Smooth muscle cell (in vitro differentiated cells): ENCODE results near the gene PCDHGA4. TPM values are rescaled to one million over a fixed set of nuclear protein-coding genes. Genes with fewer than 3 reads are reported as not detected.

Experiments used
- DNase-seq: peaks from one replicate; lab custom pipeline; 2025; ENCODE audit not compliant: unreplicated experiment; lab: John Stamatoyannopoulos, UW
- H2AFZ ChIP-seq: fragments of 200-600 bp; sonication (generic); 2 replicates; pipeline ENCODE4 v1.6.0; 2016; ENCODE audit warnings: antibody characterized with exemption, low read depth, mild to moderate bottlenecking
- H3F3A ChIP-seq: fragments of 200-600 bp; sonication (generic); 2 replicates; pipeline ENCODE4 v1.6.0; 2017; ENCODE audit warnings: antibody characterized with exemption, low read depth
- H3K27ac ChIP-seq: fragments of 200-600 bp; sonication (generic); 2 replicates; pipeline ENCODE4 v1.5.1; 2016; ENCODE audit warnings: low read depth, mild to moderate bottlenecking
- H3K27me3 ChIP-seq: fragments of 200-600 bp; sonication (generic); 2 replicates; pipeline ENCODE4 v1.6.1; 2016; ENCODE audit warnings: low read depth, mild to moderate bottlenecking
- H3K36me3 ChIP-seq: fragments of 200-600 bp; sonication (generic); 2 replicates; pipeline ENCODE4 v1.5.1; 2016; ENCODE audit warnings: low read depth
- H3K4me1 ChIP-seq: fragments of 200-600 bp; sonication (generic); 2 replicates; pipeline ENCODE4 v1.5.1; 2016; ENCODE audit warnings: low read depth
- H3K4me2 ChIP-seq: fragments of 200-600 bp; sonication (generic); 2 replicates; pipeline ENCODE4 v1.6.0; 2016; ENCODE audit warnings: mild to moderate bottlenecking
- H3K4me3 ChIP-seq: fragments of 200-600 bp; sonication (generic); 2 replicates; pipeline ENCODE4 v1.5.1; 2016; ENCODE audit warnings: mild to moderate bottlenecking
- H3K79me2 ChIP-seq: fragments of 200-600 bp; sonication (generic); 2 replicates; pipeline ENCODE4 v1.6.0; 2016; ENCODE audit warnings: low read depth, mild to moderate bottlenecking
- H3K9ac ChIP-seq: fragments of 200-600 bp; sonication (generic); 2 replicates; pipeline ENCODE4 v1.6.0; 2016; ENCODE audit warnings: low read depth
- H3K9me3 ChIP-seq: fragments of 200-600 bp; sonication (generic); replicated peaks from 2 replicates; pipeline ENCODE4 v1.5.1; 2016; ENCODE audit warnings: low read depth
- H4K20me1 ChIP-seq: fragments of 200-600 bp; sonication (generic); 2 replicates; pipeline ENCODE4 v1.6.0; 2016; ENCODE audit warnings: low read depth
- WGBS: methylation state at CpG from one replicate; pipeline ENCODE4 v1.1.7; 2016; ENCODE audit warnings: low lambda C conversion rate; 5-methylcytosine and 5-hydroxymethylcytosine counted together
- polyA plus RNA-seq: library from polyadenylated mRNA; unstranded; fragments of >200 nt; fragmentation: Nextera tagmentation; extraction: Ambion mirVana; gene quantifications from 2 replicates; pipeline ENCODE4 v1.2.1, GENCODE V29; 2016
- total RNA-seq: library from RNA; depleted of rRNA; stranded (reverse); fragments of >200 nt; gene quantifications from 2 replicates; pipeline ENCODE4 v1.2.3, GENCODE V29; 2014
- TF ChIP-seq, protein P1 (sequence below): fragments of 200-600 bp; sonication (generic); IDR thresholded peaks from 2 replicates; pipeline ENCODE4 v1.5.1; 2017; ENCODE audit warnings: borderline replicate concordance, mild to moderate bottlenecking, antibody characterized with exemption; ENCODE audit not compliant: insufficient read depth, poor library complexity, severe bottlenecking

Gene PCDHGA4
- total and polyA plus RNA-seq, 2 experiments from 2014 or later, result 0.58 TPM; not detected in 1

DNA sequence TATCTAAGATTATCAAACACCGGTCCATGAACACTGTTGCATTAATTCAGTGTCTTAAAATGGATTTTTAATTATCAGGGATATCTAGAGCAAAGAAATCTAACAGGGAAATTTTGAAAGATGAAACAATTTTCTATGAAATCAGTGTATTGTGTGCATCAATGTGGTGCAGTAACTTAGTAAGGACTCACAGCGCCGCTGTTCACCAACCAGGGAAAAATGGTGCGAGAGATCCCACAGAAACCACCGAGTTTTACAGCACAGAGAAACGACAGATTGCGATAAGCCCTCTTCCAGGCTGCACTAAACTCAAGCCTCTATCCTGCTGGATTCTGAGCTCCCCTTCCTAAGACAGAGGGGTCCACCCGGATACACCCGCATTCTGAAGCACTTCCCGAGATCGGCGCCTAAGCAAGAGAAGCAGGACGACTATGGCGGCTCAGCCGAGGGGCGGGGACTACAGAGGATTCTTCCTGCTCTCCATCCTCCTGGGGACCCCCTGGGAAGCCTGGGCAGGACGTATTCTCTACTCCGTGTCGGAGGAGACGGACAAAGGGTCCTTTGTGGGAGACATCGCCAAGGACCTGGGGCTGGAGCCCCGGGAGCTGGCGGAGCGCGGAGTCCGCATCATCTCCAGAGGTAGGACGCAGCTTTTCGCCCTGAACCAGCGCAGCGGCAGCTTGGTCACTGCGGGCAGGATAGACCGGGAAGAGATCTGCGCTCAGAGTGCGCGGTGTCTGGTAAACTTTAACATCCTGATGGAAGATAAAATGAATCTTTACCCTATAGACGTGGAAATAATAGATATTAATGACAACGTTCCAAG, 27.9 kb downstream of the PCDHGA4 start, which contains the start of gene PCDHGA7:
TSS of gene PCDHGA7 (plus strand) at position 274 of the 826 bp plus-strand sequence. CDS start at position 432, 158 bp downstream.
- 95% methylated on average over 37 of the region's 37 CpGs for WGBS
- Histone ChIP-seq H3K79me2 (no peaks in the 10 kb centered on the region), H3K36me3 (no peaks in the 10 kb centered on the region), H3K27me3 (no peaks in the 10 kb centered on the region), H3K27ac (no peak within 1 kb of the TSS), H3K9ac (no peak within 1 kb of the TSS), H3F3A (no peaks in the 10 kb centered on the region), H3K4me3 (no peak within 1 kb of the TSS), H2AFZ (no peak within 1 kb of the TSS), H3K9me3 (no peaks in the 10 kb centered on the region), H3K4me1 (no peaks in the 10 kb centered on the region), H3K4me2 (no peak within 1 kb of the TSS), H4K20me1 (no peaks in the 10 kb centered on the region)
- no peak for DNase-seq
- TF ChIP-seq, protein P1, sequence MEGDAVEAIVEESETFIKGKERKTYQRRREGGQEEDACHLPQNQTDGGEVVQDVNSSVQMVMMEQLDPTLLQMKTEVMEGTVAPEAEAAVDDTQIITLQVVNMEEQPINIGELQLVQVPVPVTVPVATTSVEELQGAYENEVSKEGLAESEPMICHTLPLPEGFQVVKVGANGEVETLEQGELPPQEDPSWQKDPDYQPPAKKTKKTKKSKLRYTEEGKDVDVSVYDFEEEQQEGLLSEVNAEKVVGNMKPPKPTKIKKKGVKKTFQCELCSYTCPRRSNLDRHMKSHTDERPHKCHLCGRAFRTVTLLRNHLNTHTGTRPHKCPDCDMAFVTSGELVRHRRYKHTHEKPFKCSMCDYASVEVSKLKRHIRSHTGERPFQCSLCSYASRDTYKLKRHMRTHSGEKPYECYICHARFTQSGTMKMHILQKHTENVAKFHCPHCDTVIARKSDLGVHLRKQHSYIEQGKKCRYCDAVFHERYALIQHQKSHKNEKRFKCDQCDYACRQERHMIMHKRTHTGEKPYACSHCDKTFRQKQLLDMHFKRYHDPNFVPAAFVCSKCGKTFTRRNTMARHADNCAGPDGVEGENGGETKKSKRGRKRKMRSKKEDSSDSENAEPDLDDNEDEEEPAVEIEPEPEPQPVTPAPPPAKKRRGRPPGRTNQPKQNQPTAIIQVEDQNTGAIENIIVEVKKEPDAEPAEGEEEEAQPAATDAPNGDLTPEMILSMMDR, result no peak

DNA sequence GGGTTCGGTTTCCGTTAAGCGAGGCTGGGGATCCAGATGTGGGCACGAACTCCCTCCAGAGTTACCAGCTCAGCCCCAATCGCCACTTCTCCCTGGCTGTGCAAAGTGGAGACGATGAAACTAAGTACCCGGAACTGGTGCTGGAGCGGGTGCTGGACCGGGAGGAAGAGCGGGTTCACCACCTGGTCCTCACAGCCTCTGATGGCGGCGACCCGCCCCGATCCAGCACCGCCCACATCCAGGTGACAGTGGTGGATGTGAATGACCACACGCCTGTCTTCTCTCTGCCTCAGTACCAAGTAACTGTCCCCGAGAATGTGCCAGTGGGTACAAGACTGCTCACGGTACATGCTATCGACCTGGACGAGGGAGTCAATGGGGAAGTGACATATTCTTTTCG, 28.5 kb downstream of the PCDHGA4 start:
- H3K9ac ChIP-seq, result no peak overlapping the region
- no peak overlapping the region for H3K4me2 ChIP-seq
- H2AFZ ChIP-seq, result no peak overlapping the region
- TF ChIP-seq, protein P1, result no peak
- peaks cover 2% of the 10 kb centered on the region for H3K9me3 ChIP-seq
- H3K4me1 ChIP-seq, result no peaks in the 10 kb centered on the region
- no peaks in the 10 kb centered on the region for H4K20me1 ChIP-seq
- H3K27me3 ChIP-seq, result no peaks in the 10 kb centered on the region
- H3K27ac ChIP-seq, result no peak overlapping the region
- DNase-seq, result no peak
- no peak overlapping the region for H3K4me3 ChIP-seq
- H3K79me2 ChIP-seq, result no peaks in the 10 kb centered on the region
- WGBS, result 95% methylated on average over 21 of the region's 21 CpGs
- H3F3A ChIP-seq, result no peaks in the 10 kb centered on the region
- H3K36me3 ChIP-seq, result no peaks in the 10 kb centered on the region

DNA sequence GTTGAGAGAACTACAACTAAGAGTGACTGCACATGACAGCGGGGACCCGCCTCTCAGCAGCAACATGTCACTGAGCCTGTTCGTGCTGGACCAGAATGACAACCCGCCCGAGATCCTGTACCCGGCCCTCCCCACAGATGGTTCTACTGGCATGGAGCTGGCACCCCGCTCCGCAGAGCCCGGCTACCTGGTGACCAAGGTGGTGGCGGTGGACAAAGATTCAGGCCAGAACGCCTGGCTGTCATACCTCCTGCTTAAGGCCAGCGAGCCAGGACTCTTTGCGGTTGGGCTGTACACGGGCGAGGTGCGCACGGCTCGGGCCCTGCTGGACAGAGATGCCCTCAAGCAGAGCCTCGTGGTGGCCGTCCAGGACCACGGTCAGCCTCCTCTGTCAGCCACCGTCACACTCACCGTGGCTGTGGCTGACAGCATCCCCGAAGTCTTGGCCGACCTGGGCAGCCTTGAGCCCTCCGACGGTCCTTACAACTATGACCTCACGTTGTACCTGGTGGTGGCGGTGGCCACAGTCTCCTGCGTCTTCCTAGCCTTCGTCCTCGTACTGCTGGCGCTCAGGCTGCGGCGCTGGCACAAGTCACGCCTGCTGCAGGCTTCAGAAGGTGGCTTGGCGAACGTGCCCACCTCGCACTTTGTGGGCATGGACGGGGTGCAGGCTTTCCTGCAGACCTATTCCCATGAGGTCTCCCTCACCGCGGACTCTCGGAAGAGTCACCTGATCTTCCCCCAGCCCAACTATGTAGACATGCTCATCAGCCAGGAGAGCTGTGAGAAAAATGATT, 29.8 kb downstream of the PCDHGA4 start:
- no peaks in the 10 kb centered on the region for H3K4me1 ChIP-seq
- TF ChIP-seq, protein P1, result no peak
- no peak overlapping the region for H3K9ac ChIP-seq
- no peaks in the 10 kb centered on the region for H3K79me2 ChIP-seq
- no peak for DNase-seq
- no peak overlapping the region for H3K4me2 ChIP-seq
- no peaks in the 10 kb centered on the region for H3K27me3 ChIP-seq
- H3K27ac ChIP-seq, result no peak overlapping the region
- WGBS, result 95% methylated on average over 43 of the region's 43 CpGs
- no peak overlapping the region for H3K4me3 ChIP-seq
- H3F3A ChIP-seq, result no peaks in the 10 kb centered on the region
- H3K36me3 ChIP-seq, result no peaks in the 10 kb centered on the region
- H2AFZ ChIP-seq, result no peak overlapping the region
- H4K20me1 ChIP-seq, result no peaks in the 10 kb centered on the region
- H3K9me3 ChIP-seq, result peaks cover 8% of the 10 kb centered on the region
